ENCODE data around the gene ARPP21. TPM values are rescaled to one million over a fixed set of nuclear protein-coding genes. Genes with fewer than 3 reads are reported as not detected.

ARPP21 gene
- total RNA-seq, 1 experiment from 2014 or later, result not detected

- CTCF ChIA-PET, result no interaction called here
Measured at GRCh38 chr3:35685153-35685552, 45.8 kb downstream of the ARPP21 start.

DNA sequence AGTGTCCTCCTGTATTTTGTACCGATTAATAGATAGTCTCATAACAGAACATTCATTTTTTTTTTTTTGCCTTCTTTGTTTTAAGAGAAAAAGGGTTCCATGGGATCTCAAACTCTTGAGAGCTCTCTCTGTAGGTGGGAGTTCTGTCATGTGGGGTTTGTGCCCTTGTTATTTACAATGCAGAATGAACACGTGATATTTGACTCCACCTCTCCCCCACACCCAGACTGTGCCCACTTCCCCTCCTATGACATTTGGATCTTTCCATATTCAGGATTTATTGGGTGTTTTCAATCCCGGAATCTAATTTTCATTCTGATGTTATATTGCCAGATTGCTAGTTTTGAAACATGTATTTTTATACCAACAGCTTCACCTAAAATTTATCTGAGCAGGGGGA is 49.5 kb downstream of the ARPP21 start:
- DNase-seq (ENCODE audit: low spot score) (no peak), ATAC-seq (no peak)
- Mint-ChIP-seq H3K4me1 (peaks cover 4% of the 10 kb centered on the region), H3K27me3 (ENCODE audit: low read depth) (no peaks in the 10 kb centered on the region), H3K9me3 (no peaks in the 10 kb centered on the region), H3K4me3 (no peak overlapping the region), H3K36me3 (no peaks in the 10 kb centered on the region), H3K27ac (no peak overlapping the region)
- POLR2A ChIA-PET, result no interaction called here
- TF ChIP-seq TP53 (CRISPR knock-in tag; IDR thresholded peaks at IDR 0.05) (no peak), MYBL2 (CRISPR knock-in tag; IDR thresholded peaks at IDR 0.05) (no peak), MXD4 (CRISPR knock-in tag; IDR thresholded peaks at IDR 0.05; ENCODE audit: borderline replicate concordance) (no peak), ZNF281 (CRISPR knock-in tag; IDR thresholded peaks at IDR 0.05) (no peak), PRRX2 (CRISPR knock-in tag; IDR thresholded peaks at IDR 0.05) (no peak), ZNF532 (CRISPR knock-in tag; IDR thresholded peaks at IDR 0.05; ENCODE audit: borderline replicate concordance) (no peak), ARID4B (CRISPR knock-in tag; IDR thresholded peaks at IDR 0.05; ENCODE audit: borderline replicate concordance) (no peak), FOXP4 (CRISPR knock-in tag; IDR thresholded peaks at IDR 0.05) (no peak), RORB (CRISPR knock-in tag; IDR thresholded peaks at IDR 0.05) (no peak), TEAD4 (CRISPR knock-in tag; IDR thresholded peaks at IDR 0.05) (no peak)
- TF ChIP-seq, protein P1, sequence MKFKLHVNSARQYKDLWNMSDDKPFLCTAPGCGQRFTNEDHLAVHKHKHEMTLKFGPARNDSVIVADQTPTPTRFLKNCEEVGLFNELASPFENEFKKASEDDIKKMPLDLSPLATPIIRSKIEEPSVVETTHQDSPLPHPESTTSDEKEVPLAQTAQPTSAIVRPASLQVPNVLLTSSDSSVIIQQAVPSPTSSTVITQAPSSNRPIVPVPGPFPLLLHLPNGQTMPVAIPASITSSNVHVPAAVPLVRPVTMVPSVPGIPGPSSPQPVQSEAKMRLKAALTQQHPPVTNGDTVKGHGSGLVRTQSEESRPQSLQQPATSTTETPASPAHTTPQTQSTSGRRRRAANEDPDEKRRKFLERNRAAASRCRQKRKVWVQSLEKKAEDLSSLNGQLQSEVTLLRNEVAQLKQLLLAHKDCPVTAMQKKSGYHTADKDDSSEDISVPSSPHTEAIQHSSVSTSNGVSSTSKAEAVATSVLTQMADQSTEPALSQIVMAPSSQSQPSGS (CRISPR knock-in tag; IDR thresholded peaks at IDR 0.05; ENCODE audit: borderline replicate concordance, low read depth), result no peak
- CTCF ChIA-PET, result no interaction called here

More at GRCh38 chr3:35685153-35685552, 45.8 kb downstream of the ARPP21 start:
- POLR2A ChIA-PET, result no interaction called here
- Mint-ChIP-seq H3K4me1 (peaks cover 8% of the 10 kb centered on the region), H3K36me3 (no peaks in the 10 kb centered on the region), H3K4me3 (no peak overlapping the region), H3K27me3 (ENCODE audit: low read depth) (no peaks in the 10 kb centered on the region), H3K27ac (no peak overlapping the region), H3K9me3 (no peaks in the 10 kb centered on the region)
- no peak for TF ChIP-seq JUN (CRISPR knock-in tag; IDR thresholded peaks at IDR 0.05)
- DNase-seq (ENCODE audit: low spot score) (no peak), ATAC-seq (no peak)

All from WTC11 (cell line).